A673 (cell line): Measurements from ENCODE around the gene MAPK9.

Experiments used
- CTCF ChIP-seq: fragments of 300-800, 200-600 bp; sonication (generic); conservative IDR thresholded peaks from 2 replicates; pipeline ENCODE4 v1.5.1; 2017; ENCODE audit warnings: low read depth, mild to moderate bottlenecking, antibody characterized with exemption, low read length, moderate library complexity, mixed read lengths
- EZH2 ChIP-seq: fragments of 200-600 bp; sonication (generic); IDR thresholded peaks from 2 replicates; pipeline ENCODE4 v1.6.1; 2017; ENCODE audit warnings: borderline replicate concordance, low read depth, mild to moderate bottlenecking, mixed read lengths, antibody characterized with exemption, low read length; ENCODE audit not compliant: poor library complexity, severe bottlenecking

- TF ChIP-seq CTCF: no peak
- no peak for TF ChIP-seq EZH2
Observed at GRCh38 chr5:180230017-180230416, 61.9 kb downstream of the MAPK9 start.
